GM23338 (cell line): Measurements from ENCODE around the gene SCNN1B. TPM values are rescaled to one million over a fixed set of nuclear protein-coding genes. Genes with fewer than 3 reads are reported as not detected.

Experiments
- ATAC-seq: fragments of 200-7000 bp; cut with Tn5 transposase; 3 replicates; pipeline ENCODE4 v1.9.1; 2020
- DNase-seq: peaks from one replicate; pipeline ENCODE4 v3.0.0-alpha.2; 2015; ENCODE audit warnings: low spot score
- H2AFZ ChIP-seq: fragments of 200-600 bp; sonication (generic); 2 replicates; pipeline ENCODE4 v1.8.0; 2016; ENCODE audit warnings: antibody characterized with exemption, mild to moderate bottlenecking, moderate library complexity
- H3F3A ChIP-seq: fragments of 200-600 bp; sonication (generic); replicated peaks from 2 replicates; pipeline ENCODE4 v1.8.0; 2017; ENCODE audit warnings: antibody characterized with exemption, mixed run types, low read depth
- H3K27ac ChIP-seq: fragments of 200-600 bp; sonication (generic); 2 replicates; pipeline ENCODE4 v1.6.1; 2016; ENCODE audit warnings: low read depth
- H3K27me3 ChIP-seq: fragments of 200-600 bp; sonication (generic); 2 replicates; pipeline ENCODE4 v1.8.0; 2016; ENCODE audit warnings: mild to moderate bottlenecking, mixed run types, moderate library complexity; ENCODE audit not compliant: insufficient read depth
- H3K36me3 ChIP-seq: fragments of 200-600 bp; sonication (generic); 2 replicates; pipeline ENCODE4 v1.8.0; 2016; ENCODE audit warnings: mild to moderate bottlenecking; ENCODE audit not compliant: insufficient read depth
- H3K4me1 ChIP-seq: fragments of 200-600 bp; sonication (generic); 2 replicates; pipeline ENCODE4 v1.8.0; 2016; ENCODE audit warnings: mild to moderate bottlenecking, moderate library complexity; ENCODE audit not compliant: insufficient read depth
- H3K4me2 ChIP-seq: fragments of 200-600 bp; sonication (generic); 2 replicates; pipeline ENCODE4 v1.7.1; 2017; ENCODE audit warnings: mixed run types
- H3K4me3 ChIP-seq: fragments of 200-600 bp; sonication (generic); 2 replicates; pipeline ENCODE4 v1.6.1; 2016; ENCODE audit warnings: mixed run types
- H3K79me2 ChIP-seq: fragments of 200-600 bp; sonication (generic); replicated peaks from 2 replicates; pipeline ENCODE4 v1.8.0; 2017; ENCODE audit warnings: mild to moderate bottlenecking; ENCODE audit not compliant: insufficient read depth
- H3K9me2 ChIP-seq: fragments of 200-600 bp; sonication (generic); 2 replicates; pipeline ENCODE4 v1.8.0; 2017; ENCODE audit not compliant: insufficient read depth
- H4K20me1 ChIP-seq: fragments of 200-600 bp; sonication (generic); replicated peaks from 2 replicates; pipeline ENCODE4 v1.8.0; 2017; ENCODE audit warnings: mild to moderate bottlenecking; ENCODE audit not compliant: insufficient read depth
- H3K27ac Mint-ChIP-seq: 2 replicates; pipeline ENCODE4 v1.8.0; 2020; ENCODE audit warnings: inconsistent platforms, mild to moderate bottlenecking, moderate library complexity, mixed read lengths
- H3K27me3 Mint-ChIP-seq: 3 replicates; pipeline ENCODE4 v1.8.0; 2022; ENCODE audit warnings: low read depth, mild to moderate bottlenecking, moderate library complexity, mixed read lengths, inconsistent platforms; ENCODE audit not compliant: insufficient read depth, poor library complexity
- H3K36me3 Mint-ChIP-seq: 3 replicates; pipeline ENCODE4 v1.8.0; 2021; ENCODE audit warnings: low read depth, mild to moderate bottlenecking, inconsistent platforms, moderate library complexity, mixed read lengths
- H3K4me1 Mint-ChIP-seq: 3 replicates; pipeline ENCODE4 v1.8.0; 2020; ENCODE audit warnings: mild to moderate bottlenecking, inconsistent platforms, mixed read lengths
- H3K4me3 Mint-ChIP-seq: 3 replicates; pipeline ENCODE4 v1.8.0; 2021; ENCODE audit warnings: moderate library complexity, mild to moderate bottlenecking, inconsistent platforms, mixed read lengths
- H3K9me3 Mint-ChIP-seq: 3 replicates; pipeline ENCODE4 v1.8.0; 2020; ENCODE audit warnings: moderate library complexity, mild to moderate bottlenecking, inconsistent platforms, mixed read lengths
- CREB1 ChIP-seq: fragments of 250-450 bp; sonication (Bioruptor Pico); IDR thresholded peaks from 2 replicates; pipeline ENCODE4 v1.5.0; 2020; ENCODE audit warnings: low read depth, mild to moderate bottlenecking, moderate library complexity
- CTCF ChIP-seq, 2 experiments: fragments of 200-600 bp in 1 of 2; sonication (generic) in 1 of 2; conservative IDR thresholded peaks; 2 replicates each; pipeline versions ENCODE4 v1.5.1 to v1.6.1; 2016 to 2017; ENCODE audit warnings: antibody characterized with exemption in 2 of 2, low read depth in 2 of 2, mild to moderate bottlenecking in 2 of 2, moderate library complexity in 1 of 2
- ETS1 ChIP-seq: IDR thresholded peaks from 2 replicates; pipeline ENCODE4 v1.6.1; 2016; ENCODE audit warnings: antibody characterized with exemption
- EZH2 ChIP-seq: fragments of 200-600 bp; sonication (generic); IDR thresholded peaks from one replicate; pipeline ENCODE4 v1.8.0; 2017; ENCODE audit warnings: antibody characterized with exemption, mild to moderate bottlenecking, low read depth; ENCODE audit not compliant: unreplicated experiment
- EZH2phosphoT487 ChIP-seq: fragments of 200-600 bp; sonication (generic); IDR thresholded peaks from one replicate; pipeline ENCODE4 v1.8.1; 2018; ENCODE audit warnings: antibody characterized with exemption; ENCODE audit not compliant: unreplicated experiment
- JUNB ChIP-seq: IDR thresholded peaks from one replicate; pipeline ENCODE4 v1.6.1; 2016; ENCODE audit warnings: antibody characterized with exemption; ENCODE audit not compliant: unreplicated experiment
- NANOG ChIP-seq: IDR thresholded peaks from 2 replicates; pipeline ENCODE4 v1.6.1; 2016; ENCODE audit warnings: antibody characterized with exemption, borderline replicate concordance
- POLR2AphosphoS5 ChIP-seq: IDR thresholded peaks from 2 replicates; pipeline ENCODE4 v1.6.1; 2016; ENCODE audit warnings: antibody characterized with exemption, low read depth
- REST ChIP-seq: IDR thresholded peaks from one replicate; pipeline ENCODE4 v1.6.1; 2018; ENCODE audit warnings: antibody characterized with exemption; ENCODE audit not compliant: unreplicated experiment
- STAT1 ChIP-seq: IDR thresholded peaks from one replicate; pipeline ENCODE4 v1.6.1; 2016; ENCODE audit warnings: antibody characterized with exemption; ENCODE audit not compliant: unreplicated experiment
- ZNF114 ChIP-seq: fragments of 250-450 bp; sonication (Bioruptor Pico); IDR thresholded peaks from 2 replicates; pipeline ENCODE4 v1.5.0; 2020; ENCODE audit warnings: mild to moderate bottlenecking, moderate library complexity
- ZNF331 ChIP-seq: fragments of 250-450 bp; sonication (Bioruptor Pico); IDR thresholded peaks from 2 replicates; pipeline ENCODE4 v1.5.0; 2020; ENCODE audit warnings: low read depth, mild to moderate bottlenecking, moderate library complexity
- ZNF462 ChIP-seq: fragments of 250-450 bp; sonication (Bioruptor Pico); IDR thresholded peaks from 2 replicates; pipeline ENCODE4 v1.5.0; 2020; ENCODE audit warnings: mild to moderate bottlenecking, moderate library complexity
- polyA plus RNA-seq: library from polyadenylated mRNA; unstranded; fragments of >200 nt; fragmentation: Nextera tagmentation; extraction: Ambion mirVana; gene quantifications from 2 replicates; pipeline ENCODE4 v1.2.1, GENCODE V29; 2016
- total RNA-seq: library from RNA; depleted of rRNA; stranded (reverse); fragments of >200 nt; shearing (Covaris generic); gene quantifications from 2 replicates; pipeline ENCODE4 v1.2.3, GENCODE V29; 2014

The SCNN1B gene
- total and polyA plus RNA-seq, 2 experiments from 2014 or later: 0.78 to 1.1 TPM

GRCh38 chr16:23316232-23316631, 14.1 kb downstream of the SCNN1B start:
- Histone ChIP-seq H3K79me2 (no peaks in the 10 kb centered on the region), H3K4me2 (no peak overlapping the region), H3K27ac (no peak overlapping the region), H3K4me1 (peaks cover 5% of the 10 kb centered on the region; the same call in 1 of the 2 replicates), H3F3A (no peaks in the 10 kb centered on the region), H4K20me1 (no peaks in the 10 kb centered on the region), H3K36me3 (no peaks in the 10 kb centered on the region), H3K27me3 (no peaks in the 10 kb centered on the region), H3K9me2 (peaks cover 8% of the 10 kb centered on the region; the same call in 1 of the 2 replicates), H2AFZ (no peak overlapping the region), H3K4me3 (no peak overlapping the region)
- H3K4me3 Mint-ChIP-seq: no peak overlapping the region
- no peak overlapping the region for H3K27ac Mint-ChIP-seq
- ATAC-seq (no peak), DNase-seq (no peak)
- H3K9me3 Mint-ChIP-seq: no peaks in the 10 kb centered on the region
- 0 out of 3 replicates have a peak, but pooled peaks cover 3% of the 10 kb centered on the region for H3K4me1 Mint-ChIP-seq
- no peaks in the 10 kb centered on the region for H3K27me3 Mint-ChIP-seq
- no peaks in the 10 kb centered on the region for H3K36me3 Mint-ChIP-seq
- TF ChIP-seq ZNF114 (CRISPR knock-in tag) (no peak), ETS1 (no peak), NANOG (no peak), EZH2phosphoT487 (no peak), REST (no peak), CTCF (conservative IDR thresholded peaks at IDR 0.05; ENCODE audit: low read depth in 2 of 2) (no peak), STAT1 (no peak), JUNB (no peak), POLR2AphosphoS5 (no peak), EZH2 (no peak), CREB1 (CRISPR knock-in tag) (no peak), ZNF462 (CRISPR knock-in tag) (no peak), ZNF331 (no peak)
